DND-41 (cell line): Measurements from ENCODE around the gene RNASE3.
"Not testable (repeated sequence)": the region's sequence is repeated elsewhere in the genome, so short reads cannot be mapped to it uniquely, and the experiment has no call there.

Experiments
- ATAC-seq: fragments of 200-7000 bp; cut with Tn5 transposase; 3 replicates; pipeline ENCODE4 v1.9.1; 2021; ENCODE audit warnings: low read depth; ENCODE audit not compliant: insufficient read depth
- DNase-seq: peaks from one replicate; pipeline ENCODE4 v3.0.0-alpha.2; 2020
- H2AFZ ChIP-seq: 2 replicates; pipeline ENCODE4 v1.6.0; 2012; ENCODE audit warnings: low read depth, low read length
- H3K27ac ChIP-seq: 2 replicates; pipeline ENCODE4 v1.5.1; 2012; ENCODE audit warnings: low read length, inconsistent platforms
- H3K27me3 ChIP-seq: fragments of 200-600 bp; sonication (generic); 2 replicates; pipeline ENCODE4 v1.6.0; 2012; ENCODE audit warnings: low read length, mild to moderate bottlenecking, inconsistent platforms; ENCODE audit not compliant: insufficient read depth, poor library complexity
- H3K36me3 ChIP-seq: 2 replicates; pipeline ENCODE4 v1.5.1; 2012; ENCODE audit warnings: low read length, inconsistent platforms; ENCODE audit not compliant: insufficient read depth
- H3K4me1 ChIP-seq: 2 replicates; pipeline ENCODE4 v1.5.1; 2012; ENCODE audit warnings: mild to moderate bottlenecking, low read length; ENCODE audit not compliant: insufficient read depth
- H3K4me2 ChIP-seq: 2 replicates; pipeline ENCODE4 v1.6.0; 2012; ENCODE audit warnings: mild to moderate bottlenecking, moderate library complexity, low read length, inconsistent platforms; ENCODE audit not compliant: insufficient read depth
- H3K4me3 ChIP-seq, 2 experiments: fragments of 200-600 bp in 1 of 2; shearing (Covaris generic) in 1 of 2; 2 replicates each; pipeline ENCODE4 v1.5.1; 2012 to 2016; ENCODE audit warnings: inconsistent platforms in 2 of 2, low read length in 2 of 2, mild to moderate bottlenecking in 2 of 2, low read depth in 1 of 2, moderate library complexity in 1 of 2
- H3K79me2 ChIP-seq: 2 replicates; pipeline ENCODE4 v1.6.0; 2012; ENCODE audit warnings: low read length, inconsistent platforms; ENCODE audit not compliant: insufficient read depth
- H3K9ac ChIP-seq: 2 replicates; pipeline ENCODE4 v1.6.0; 2012; ENCODE audit warnings: low read depth, mild to moderate bottlenecking, inconsistent platforms, low read length, moderate library complexity
- H3K9me3 ChIP-seq: 2 replicates; pipeline ENCODE4 v1.5.1; 2012; ENCODE audit warnings: low read length, moderate library complexity, mild to moderate bottlenecking, inconsistent platforms; ENCODE audit not compliant: insufficient read depth, severe bottlenecking
- H4K20me1 ChIP-seq: 2 replicates; pipeline ENCODE4 v1.6.0; 2012; ENCODE audit warnings: low read length; ENCODE audit not compliant: insufficient read depth
- EZH2 ChIP-seq: IDR thresholded peaks from 3 replicates; pipeline ENCODE4 v1.6.1; 2012; ENCODE audit warnings: borderline replicate concordance, low read depth, mild to moderate bottlenecking, moderate library complexity, low read length, inconsistent platforms; ENCODE audit not compliant: severe bottlenecking
- TF ChIP-seq, protein P1 (sequence below): IDR thresholded peaks from 2 replicates; pipeline ENCODE4 v1.5.1; 2012; ENCODE audit warnings: borderline replicate concordance, low read length, moderate library complexity, mild to moderate bottlenecking; ENCODE audit not compliant: poor library complexity, severe bottlenecking; ENCODE audit errors: extremely low read depth

The RNASE3 gene

DNA sequence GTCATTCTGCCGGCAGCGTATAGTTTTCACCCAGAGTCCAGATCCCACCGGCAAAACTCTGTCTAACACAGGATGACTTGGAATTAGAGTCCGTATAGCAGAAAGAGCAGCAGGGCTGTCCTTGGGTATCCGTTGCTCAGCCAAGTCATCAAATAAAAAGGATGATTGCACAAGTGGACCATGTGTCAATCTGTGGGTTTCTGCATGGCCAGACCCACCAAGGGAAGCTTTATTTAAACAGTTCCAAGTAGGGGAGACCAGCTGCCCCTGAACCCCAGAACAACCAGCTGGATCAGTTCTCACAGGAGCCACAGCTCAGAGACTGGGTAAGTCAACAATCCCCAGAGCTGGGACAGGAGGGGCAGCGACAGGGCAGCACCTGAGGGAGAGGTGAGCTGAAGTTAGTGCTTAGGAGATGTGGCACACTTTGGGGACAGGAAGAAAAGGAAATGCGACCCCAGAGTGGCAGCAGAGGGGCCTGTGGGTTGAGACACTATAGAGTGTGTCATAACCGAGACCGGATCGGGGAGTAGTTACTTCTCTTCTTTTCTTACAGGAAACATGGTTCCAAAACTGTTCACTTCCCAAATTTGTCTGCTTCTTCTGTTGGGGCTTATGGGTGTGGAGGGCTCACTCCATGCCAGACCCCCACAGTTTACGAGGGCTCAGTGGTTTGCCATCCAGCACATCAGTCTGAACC lies at the start of gene RNASE3:
RNASE3 (plus strand) TSS at position 260 of the 700 bp plus-strand sequence; CDS start at position 562, 302 bp downstream.
- H3K9me3 ChIP-seq, H3K27ac ChIP-seq, H3K9ac ChIP-seq, H3K4me1 ChIP-seq, ATAC-seq, H3K4me2 ChIP-seq, H3K36me3 ChIP-seq, H3K4me3 ChIP-seq, H2AFZ ChIP-seq, H3K79me2 ChIP-seq, DNase-seq, H4K20me1 ChIP-seq: not testable (repeated sequence)
- peaks cover 12% of the 10 kb centered on the region for H3K27me3 ChIP-seq

DNA sequence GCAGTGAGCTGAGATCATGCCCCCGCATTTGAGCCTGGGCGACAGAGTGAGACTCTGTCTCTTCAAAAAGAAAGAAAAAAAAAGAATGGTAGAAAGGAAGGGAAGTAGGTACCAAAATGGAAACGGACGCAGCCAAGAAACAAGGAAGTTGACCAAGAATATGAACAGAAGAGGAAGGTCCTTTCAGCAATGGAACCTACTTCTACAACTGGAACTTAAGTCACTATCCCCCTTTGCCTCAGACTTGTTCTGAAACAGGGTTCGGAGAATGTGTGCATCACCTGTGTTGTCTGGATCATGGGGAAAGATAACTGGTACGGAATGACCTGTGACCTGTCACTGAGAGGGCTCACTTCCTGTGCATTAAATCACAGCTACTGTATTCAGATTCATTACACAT lies 44.6 kb upstream of the RNASE3 start:
- Histone ChIP-seq H3K9ac (no peak overlapping the region), H3K79me2 (no peaks in the 10 kb centered on the region), H3K36me3 (no peaks in the 10 kb centered on the region), H3K4me3 (no peak overlapping the region), H3K4me2 (no peak overlapping the region), H3K27ac (no peak overlapping the region), H3K9me3 (no peaks in the 10 kb centered on the region), H3K4me1 (no peaks in the 10 kb centered on the region), H4K20me1 (no peaks in the 10 kb centered on the region), H2AFZ (no peak overlapping the region), H3K27me3 (peaks cover 13% of the 10 kb centered on the region)
- no peak for DNase-seq
- no peak for ATAC-seq
- no peak for TF ChIP-seq EZH2
- TF ChIP-seq, protein P1, sequence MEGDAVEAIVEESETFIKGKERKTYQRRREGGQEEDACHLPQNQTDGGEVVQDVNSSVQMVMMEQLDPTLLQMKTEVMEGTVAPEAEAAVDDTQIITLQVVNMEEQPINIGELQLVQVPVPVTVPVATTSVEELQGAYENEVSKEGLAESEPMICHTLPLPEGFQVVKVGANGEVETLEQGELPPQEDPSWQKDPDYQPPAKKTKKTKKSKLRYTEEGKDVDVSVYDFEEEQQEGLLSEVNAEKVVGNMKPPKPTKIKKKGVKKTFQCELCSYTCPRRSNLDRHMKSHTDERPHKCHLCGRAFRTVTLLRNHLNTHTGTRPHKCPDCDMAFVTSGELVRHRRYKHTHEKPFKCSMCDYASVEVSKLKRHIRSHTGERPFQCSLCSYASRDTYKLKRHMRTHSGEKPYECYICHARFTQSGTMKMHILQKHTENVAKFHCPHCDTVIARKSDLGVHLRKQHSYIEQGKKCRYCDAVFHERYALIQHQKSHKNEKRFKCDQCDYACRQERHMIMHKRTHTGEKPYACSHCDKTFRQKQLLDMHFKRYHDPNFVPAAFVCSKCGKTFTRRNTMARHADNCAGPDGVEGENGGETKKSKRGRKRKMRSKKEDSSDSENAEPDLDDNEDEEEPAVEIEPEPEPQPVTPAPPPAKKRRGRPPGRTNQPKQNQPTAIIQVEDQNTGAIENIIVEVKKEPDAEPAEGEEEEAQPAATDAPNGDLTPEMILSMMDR: no peak

DNA sequence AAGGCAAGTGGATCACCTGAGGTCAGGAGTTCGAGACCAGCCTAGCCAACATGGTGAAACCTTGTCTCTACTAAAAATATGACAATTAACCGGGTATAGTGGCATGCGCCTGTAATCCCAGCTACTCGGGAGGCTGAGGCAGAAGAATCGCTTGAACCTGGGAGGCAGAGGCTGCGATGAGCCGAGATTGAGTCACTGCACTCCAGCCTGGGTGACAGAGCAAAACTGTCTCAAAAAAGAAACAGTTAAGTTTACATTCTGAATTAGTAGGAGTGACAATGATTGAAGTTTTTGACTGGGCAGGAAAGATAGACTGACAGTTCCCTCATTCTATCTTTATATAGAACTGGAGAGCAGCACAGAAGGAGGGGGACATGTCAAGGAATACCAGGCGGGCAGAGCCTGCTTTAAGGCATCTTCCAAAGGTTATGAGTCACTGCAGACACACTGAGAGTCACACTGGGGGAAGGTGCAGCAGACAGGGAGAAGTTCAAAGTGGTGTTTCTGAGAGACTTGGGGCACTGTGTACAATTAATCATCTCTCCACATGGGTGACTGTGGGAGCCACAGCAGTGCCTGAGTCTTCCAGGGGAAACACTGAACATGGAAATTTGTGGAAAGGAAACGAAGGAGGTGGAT lies 42.8 kb upstream of the RNASE3 start:
- H3K9ac ChIP-seq: no peak overlapping the region
- TF ChIP-seq EZH2: no peak
- TF ChIP-seq, protein P1: no peak
- no peak overlapping the region for H3K4me3 ChIP-seq
- no peak for DNase-seq
- H3K4me1 ChIP-seq: no peaks in the 10 kb centered on the region
- ATAC-seq: no peak
- H3K27me3 ChIP-seq: peaks cover 13% of the 10 kb centered on the region
- H3K79me2 ChIP-seq: no peaks in the 10 kb centered on the region
- H3K36me3 ChIP-seq: no peaks in the 10 kb centered on the region
- H3K9me3 ChIP-seq: no peaks in the 10 kb centered on the region
- H3K4me2 ChIP-seq: no peak overlapping the region
- H3K27ac ChIP-seq: no peak overlapping the region
- H4K20me1 ChIP-seq: no peaks in the 10 kb centered on the region
- no peak overlapping the region for H2AFZ ChIP-seq

DNA sequence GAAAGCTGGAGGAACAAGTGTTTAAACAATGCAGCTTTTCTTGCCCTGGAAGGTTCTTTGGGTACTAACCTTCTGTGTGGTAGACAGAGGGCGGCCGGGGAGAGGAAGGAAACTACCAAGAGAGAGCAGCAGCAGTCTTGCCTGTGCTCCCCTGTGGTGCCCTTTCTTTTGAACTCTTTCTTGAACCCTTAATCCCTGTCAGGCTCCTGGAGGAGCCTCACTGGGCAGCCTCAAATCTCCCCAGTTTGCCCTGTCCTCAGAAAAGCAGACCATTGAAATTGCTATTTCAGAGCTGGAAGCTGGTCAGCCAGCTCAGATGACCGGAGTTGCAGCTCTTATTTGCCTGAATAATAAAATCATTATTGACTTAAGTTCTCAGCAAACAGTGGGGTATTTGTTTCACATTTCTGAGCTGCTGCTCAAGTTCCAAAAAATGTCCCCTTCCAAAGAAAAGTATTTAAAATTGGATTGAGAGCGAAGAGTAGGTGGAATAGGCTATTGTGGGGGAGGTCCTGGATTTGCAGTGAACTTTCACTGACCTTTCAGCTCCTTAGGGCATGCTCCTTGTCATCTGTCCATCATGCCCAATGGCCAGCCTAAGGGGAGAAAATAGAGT lies 42.1 kb upstream of the RNASE3 start:
- H3K9ac ChIP-seq: no peak overlapping the region

More for the DNA sequence above, 42.1 kb upstream of the RNASE3 start:
- H3K4me3 ChIP-seq: no peak overlapping the region
- H3K79me2 ChIP-seq: no peaks in the 10 kb centered on the region
- DNase-seq (no peak), ATAC-seq (no peak)
- no peaks in the 10 kb centered on the region for H3K9me3 ChIP-seq
- peaks cover 13% of the 10 kb centered on the region for H3K27me3 ChIP-seq
- TF ChIP-seq EZH2: no peak
- TF ChIP-seq, protein P1: no peak
- no peak overlapping the region for H3K4me2 ChIP-seq
- no peak overlapping the region for H2AFZ ChIP-seq
- no peaks in the 10 kb centered on the region for H3K4me1 ChIP-seq
- no peak overlapping the region for H3K27ac ChIP-seq
- H4K20me1 ChIP-seq: no peaks in the 10 kb centered on the region
- H3K36me3 ChIP-seq: no peaks in the 10 kb centered on the region
